ENCODE data around the gene PSME2.

The PSME2 gene

GRCh38 chr14:24146453-24146977 is at the start of gene PSME2:
PSME2 (minus strand) TSS chr14:24146610; CDS start chr14:24146581, 29 bp downstream.
- DNase-seq (ENCODE audit: low spot score): peak; percentile 88

GRCh38 chr14:24195186-24196070 is 49.0 kb upstream of the PSME2 start, which contains the start of gene TM9SF1:
TM9SF1 (minus strand) TSS chr14:24195441; CDS start chr14:24195019, 422 bp downstream.
- DNase-seq (ENCODE audit: low spot score): peak; percentile 74

GRCh38 chr14:24194873-24195185 is 48.4 kb upstream of the PSME2 start:
- no peak for DNase-seq (ENCODE audit: low spot score)

- DNase-seq (ENCODE audit: low spot score): no peak
Observed at GRCh38 chr14:24194186-24194872, 47.9 kb upstream of the PSME2 start.

- DNase-seq (ENCODE audit: low spot score): no peak
Observed at GRCh38 chr14:24192933-24193332, 46.5 kb upstream of the PSME2 start.

GRCh38 chr14:24190416-24190815 is 44.0 kb upstream of the PSME2 start:
- DNase-seq (ENCODE audit: low spot score): no peak

GRCh38 chr14:24189460-24189859 is 43.0 kb upstream of the PSME2 start:
- no peak for DNase-seq (ENCODE audit: low spot score)

- DNase-seq (ENCODE audit: low spot score): no peak
Observed at GRCh38 chr14:24189059-24189375, 42.6 kb upstream of the PSME2 start.

- DNase-seq (ENCODE audit: low spot score): peak; percentile 95
Observed at GRCh38 chr14:24188251-24189058, 42.0 kb upstream of the PSME2 start, which contains the start of gene IPO4. IPO4 (minus strand) TSS chr14:24188816; CDS start chr14:24188787, 29 bp downstream.

GRCh38 chr14:24187539-24187915 is 41.1 kb upstream of the PSME2 start:
- no peak for DNase-seq (ENCODE audit: low spot score)

GRCh38 chr14:24186831-24187538 is 40.6 kb upstream of the PSME2 start:
- DNase-seq (ENCODE audit: low spot score): no peak

GRCh38 chr14:24185741-24186140 is 39.3 kb upstream of the PSME2 start:
- no peak for DNase-seq (ENCODE audit: low spot score)

- no peak for DNase-seq (ENCODE audit: low spot score)
Observed at GRCh38 chr14:24185026-24185425, 38.6 kb upstream of the PSME2 start.

GRCh38 chr14:24184104-24184970 is 37.9 kb upstream of the PSME2 start:
- DNase-seq (ENCODE audit: low spot score): no peak

GRCh38 chr14:24183014-24183481 is 36.6 kb upstream of the PSME2 start:
- no peak for DNase-seq (ENCODE audit: low spot score)

GRCh38 chr14:24182110-24182882 is 35.9 kb upstream of the PSME2 start:
- no peak for DNase-seq (ENCODE audit: low spot score)

GRCh38 chr14:24181371-24182077 is 35.1 kb upstream of the PSME2 start:
- DNase-seq (ENCODE audit: low spot score): no peak

- DNase-seq (ENCODE audit: low spot score): peak; percentile 78
Observed at GRCh38 chr14:24179961-24180796, 33.8 kb upstream of the PSME2 start.
